ENCODE data around the gene SELP.

SELP gene

GRCh38 chr1:169576241-169576934, 53.5 kb downstream of the SELP start:
- no peak for DNase-seq (ENCODE audit: low spot score)

- no peak for DNase-seq (ENCODE audit: low spot score)
Observed at GRCh38 chr1:169574336-169574735, 55.6 kb downstream of the SELP start.

DNA sequence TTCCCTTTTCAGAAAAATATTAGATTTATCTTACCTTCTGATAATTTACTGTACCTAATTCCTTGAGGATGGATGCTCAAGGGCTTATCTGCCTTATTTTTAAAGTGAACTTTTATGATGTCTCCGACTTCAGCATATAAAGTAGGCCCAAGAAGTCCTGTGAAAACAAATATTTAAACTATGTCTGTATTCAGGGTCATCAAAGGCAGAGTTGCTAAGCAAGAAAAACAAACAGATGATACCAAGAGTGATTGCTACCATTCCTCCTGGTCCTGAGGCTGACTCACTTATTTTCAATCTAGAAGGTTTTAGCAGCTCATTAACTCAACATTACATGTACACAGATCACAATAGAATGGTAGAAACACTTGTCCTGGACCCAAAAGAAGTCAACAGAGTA, 57.7 kb downstream of the SELP start:
- no peak for DNase-seq (ENCODE audit: low spot score)

GRCh38 chr1:169571450-169571849, 58.5 kb downstream of the SELP start:
- DNase-seq (ENCODE audit: low spot score): no peak

DNA sequence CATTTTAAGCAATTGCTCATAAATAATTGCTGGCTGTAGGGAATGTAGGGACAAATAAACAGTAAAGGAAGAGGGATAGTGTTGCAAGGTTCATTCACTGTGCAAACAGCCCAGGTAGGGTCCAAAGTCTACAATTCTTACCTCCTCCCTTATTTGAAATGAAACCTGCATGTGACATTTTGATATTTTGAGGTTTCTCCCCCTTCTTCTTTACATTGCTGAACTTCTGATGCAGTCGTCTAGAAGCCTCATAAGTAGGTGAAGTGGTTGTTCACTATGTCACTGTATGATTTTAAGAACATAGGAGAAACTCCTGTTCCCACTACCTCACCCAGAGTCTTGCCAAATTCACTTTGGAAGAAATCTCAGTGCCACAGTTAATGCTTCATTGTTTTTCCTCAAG, 59.8 kb downstream of the SELP start:
- no peak for DNase-seq (ENCODE audit: low spot score)

DNA sequence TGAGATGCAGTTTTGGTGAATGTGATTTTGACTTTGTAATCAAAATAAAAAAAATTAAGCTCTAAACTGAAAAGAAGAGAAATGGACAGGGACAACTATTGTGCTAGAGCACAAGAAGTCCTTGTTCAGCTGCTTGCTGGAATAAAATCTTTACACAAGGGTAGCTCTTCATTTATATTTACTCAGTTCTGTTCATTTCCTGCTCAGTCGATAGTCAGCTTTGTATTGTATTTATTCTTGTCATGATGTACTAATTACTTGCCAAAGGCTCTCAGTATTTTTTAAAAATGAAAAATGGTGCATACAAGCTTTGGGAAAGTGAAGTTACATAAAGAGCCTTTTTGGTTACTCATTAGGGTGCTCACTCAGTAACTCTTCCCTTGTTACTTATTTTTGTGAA, 61.4 kb downstream of the SELP start:
- DNase-seq (ENCODE audit: low spot score): no peak

- no peak for DNase-seq (ENCODE audit: low spot score)
Observed at GRCh38 chr1:169565335-169566271, 64.3 kb downstream of the SELP start.

GRCh38 chr1:169563650-169564049, 66.3 kb downstream of the SELP start:
- DNase-seq (ENCODE audit: low spot score): no peak

DNA sequence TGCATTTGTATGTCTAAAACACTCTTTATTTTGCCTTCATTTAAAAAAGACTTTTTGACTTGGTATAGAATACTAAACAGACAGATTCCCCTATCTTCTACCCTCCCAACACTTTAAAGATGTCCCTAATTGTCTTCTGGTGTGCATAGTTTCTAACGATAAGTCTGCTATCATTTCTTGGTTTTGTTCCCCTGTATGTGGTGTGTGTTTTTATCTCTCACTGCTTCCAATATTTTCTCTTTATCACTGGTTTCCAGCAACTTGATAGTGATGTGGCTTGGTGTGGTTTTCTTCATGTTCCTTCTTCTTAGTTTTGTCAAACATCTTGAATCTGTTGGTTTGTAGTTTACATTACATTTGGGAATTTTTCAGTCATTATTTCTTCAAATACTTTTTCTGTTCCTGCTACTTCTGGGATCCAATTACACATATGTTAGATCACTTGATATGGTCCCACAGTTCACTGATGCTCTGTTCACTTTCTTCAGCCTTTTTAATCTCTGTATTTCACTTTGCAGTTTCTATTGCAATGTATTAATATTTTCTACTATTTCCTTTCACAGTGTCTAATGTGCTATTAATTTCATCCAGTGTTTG, 66.8 kb downstream of the SELP start:
- DNase-seq (ENCODE audit: low spot score): no peak

DNA sequence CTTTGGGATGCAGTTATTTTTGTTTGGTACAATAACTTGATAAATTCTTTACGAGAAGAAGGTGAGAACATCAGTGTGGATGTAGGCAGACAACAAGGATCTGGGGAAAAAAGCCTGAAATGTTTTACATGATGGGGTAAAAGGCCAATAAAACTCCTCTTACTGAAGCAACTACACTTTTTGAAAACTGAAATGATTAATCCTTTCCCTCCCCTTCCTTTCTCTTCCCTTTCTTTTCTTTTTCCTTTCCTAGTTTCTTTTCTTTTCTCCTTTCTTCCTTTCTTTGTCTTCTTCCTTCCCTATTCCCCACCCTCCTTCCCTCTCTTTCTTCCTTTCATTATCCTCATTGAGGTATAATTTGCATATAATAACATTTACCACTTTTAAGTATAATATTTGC, 68.2 kb downstream of the SELP start:
- no peak for DNase-seq (ENCODE audit: low spot score)

GRCh38 chr1:169557131-169557530, 72.8 kb downstream of the SELP start:
- DNase-seq (ENCODE audit: low spot score): no peak

GRCh38 chr1:169550294-169550693, 79.6 kb downstream of the SELP start:
- DNase-seq (ENCODE audit: low spot score): peak; percentile 4

DNA sequence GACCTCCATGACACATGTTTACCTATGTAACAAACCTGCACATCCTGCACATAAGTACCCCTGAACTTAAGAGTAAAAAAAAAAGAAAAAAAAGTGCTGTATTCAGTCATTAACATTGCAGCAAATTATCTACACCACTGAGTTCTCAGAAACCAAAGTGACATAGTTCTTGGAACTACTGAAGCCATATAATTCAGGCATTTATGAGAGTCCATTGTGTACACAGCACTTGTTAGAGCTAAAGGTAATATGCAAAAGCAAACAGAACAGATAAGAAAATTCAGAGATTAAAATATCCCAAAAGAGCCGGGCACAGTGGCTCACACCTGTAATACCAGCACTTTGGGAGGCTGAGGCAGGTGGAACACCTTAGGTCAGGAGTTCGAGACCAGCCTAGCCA, 81.6 kb downstream of the SELP start:
- DNase-seq (ENCODE audit: low spot score): no peak

DNA sequence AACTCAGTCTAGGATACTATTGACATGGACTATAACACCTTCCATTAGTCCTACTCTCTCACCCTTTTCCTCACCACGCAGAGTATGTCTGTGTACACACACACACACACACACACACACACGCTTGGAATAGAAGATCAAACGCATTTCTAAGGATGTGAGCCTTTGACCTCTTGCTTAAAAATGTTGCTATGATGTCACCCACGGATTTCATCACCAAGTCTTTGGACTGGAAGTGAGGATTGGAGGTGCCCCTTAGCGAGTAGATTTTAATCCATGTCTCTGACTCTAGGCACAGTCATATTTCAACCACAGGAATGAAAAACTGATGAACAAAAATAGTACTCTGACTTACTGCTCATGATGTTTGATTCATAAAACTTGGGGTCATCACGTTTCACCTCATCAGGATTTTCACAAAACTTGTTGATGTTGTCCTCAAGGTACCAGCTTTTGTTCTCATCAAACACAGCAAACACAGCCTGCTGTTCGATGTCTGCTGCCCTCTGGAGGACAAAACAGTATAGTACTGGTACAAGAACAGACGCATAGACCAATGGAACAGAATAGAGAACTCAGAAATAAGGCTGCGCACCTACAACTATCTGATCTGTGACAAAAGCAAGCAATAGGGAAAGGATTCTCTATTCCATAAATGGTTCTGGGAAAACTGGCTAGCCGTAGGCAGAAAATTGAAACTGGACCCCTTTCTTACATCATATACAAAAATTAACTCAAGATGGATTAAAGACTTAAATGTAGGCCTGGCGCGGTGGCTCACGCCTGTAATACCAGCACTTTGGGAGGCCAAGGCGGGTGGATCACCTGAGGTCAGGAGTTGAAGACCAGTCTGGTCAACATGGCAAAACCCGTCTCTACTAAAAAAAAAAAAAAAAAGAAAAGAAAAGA, 83.6 kb downstream of the SELP start:
- peak; percentile 2 for DNase-seq (ENCODE audit: low spot score)

DNA sequence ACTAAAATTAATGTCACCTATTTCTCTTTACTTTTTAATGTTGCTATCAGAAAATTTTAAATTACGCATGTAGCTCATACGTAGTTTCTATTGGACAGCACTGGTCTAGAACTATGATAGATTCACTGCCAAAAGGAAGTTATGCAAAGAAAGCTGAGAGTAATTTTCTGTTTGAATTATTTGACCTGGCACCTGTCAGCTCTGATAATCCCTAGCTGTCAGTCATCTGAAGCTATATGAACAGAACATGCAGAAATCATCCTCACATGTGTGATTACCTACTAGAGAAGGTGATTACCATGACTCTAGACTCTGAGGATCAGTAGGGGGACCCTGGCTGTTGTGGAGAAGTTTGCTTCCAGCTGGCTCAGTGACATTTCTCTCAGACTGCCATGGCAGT, 84.5 kb downstream of the SELP start:
- DNase-seq (ENCODE audit: low spot score): no peak

DNA sequence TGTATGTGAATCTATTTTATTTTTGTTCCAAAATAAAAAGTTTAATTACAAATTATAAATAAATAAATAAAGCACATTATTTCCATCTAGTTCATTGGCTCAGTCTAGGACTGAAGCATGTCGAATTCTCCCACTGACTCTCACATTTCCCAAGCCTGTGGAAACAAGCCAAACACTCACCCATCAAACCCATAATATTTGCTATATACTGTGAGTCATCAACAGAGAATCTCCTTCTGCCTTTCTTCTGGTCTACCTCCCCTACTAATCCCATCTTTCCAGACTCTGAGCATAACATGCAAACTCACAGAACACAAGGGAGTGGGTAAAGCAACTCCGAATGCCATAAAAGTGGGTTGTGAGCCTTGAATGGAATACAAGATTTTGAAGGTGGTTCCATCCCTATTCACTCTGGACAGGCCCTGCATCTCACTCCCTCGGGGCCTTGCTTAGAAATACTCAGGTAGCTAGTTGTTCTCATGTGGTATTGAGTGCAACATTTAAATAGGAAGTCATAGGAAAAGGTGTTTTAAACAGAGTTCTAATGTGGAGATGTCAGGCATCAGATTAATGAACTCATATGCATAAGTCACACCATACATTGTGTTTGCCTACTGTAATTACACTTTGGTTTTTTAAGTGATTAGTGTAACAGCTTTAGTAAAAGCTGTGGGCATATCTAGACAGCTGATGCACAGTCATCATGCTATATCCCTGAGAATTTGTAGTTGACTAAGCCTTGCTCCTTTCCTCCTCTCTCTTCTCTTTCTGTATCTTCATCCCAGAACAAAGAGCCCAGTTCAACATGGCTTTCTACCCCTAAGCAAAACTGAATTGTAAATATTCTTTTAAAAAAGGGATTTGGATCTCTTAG, 90.7 kb downstream of the SELP start:
- no peak for DNase-seq (ENCODE audit: low spot score)

Data from hepatic stellate cell (primary cell).